Measurements from ENCODE around the gene DNAH11.
"Not testable (repeated sequence)": the region's sequence is repeated elsewhere in the genome, so short reads cannot be mapped to it uniquely, and the experiment has no call there.

DNAH11 gene

DNA sequence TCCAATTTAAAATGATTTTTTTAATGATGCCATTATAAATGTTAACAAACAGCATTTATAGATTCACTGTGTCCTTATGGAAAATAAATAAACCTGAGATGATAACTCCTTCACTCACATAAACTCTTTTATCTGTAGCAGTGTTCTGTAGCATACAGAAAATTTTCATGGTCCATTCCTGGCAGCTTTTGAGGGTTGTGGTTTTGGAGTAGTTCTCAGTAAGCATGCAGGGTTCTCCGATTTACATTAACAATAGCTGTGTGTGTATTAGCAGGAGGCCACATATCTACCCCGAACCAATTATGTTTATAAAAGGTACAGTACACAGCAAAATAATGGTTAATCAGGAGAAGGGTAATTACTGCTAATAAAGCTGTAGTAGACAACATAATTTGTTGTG lies 240.2 kb downstream of the DNAH11 start:
- no peak for DNase-seq

DNA sequence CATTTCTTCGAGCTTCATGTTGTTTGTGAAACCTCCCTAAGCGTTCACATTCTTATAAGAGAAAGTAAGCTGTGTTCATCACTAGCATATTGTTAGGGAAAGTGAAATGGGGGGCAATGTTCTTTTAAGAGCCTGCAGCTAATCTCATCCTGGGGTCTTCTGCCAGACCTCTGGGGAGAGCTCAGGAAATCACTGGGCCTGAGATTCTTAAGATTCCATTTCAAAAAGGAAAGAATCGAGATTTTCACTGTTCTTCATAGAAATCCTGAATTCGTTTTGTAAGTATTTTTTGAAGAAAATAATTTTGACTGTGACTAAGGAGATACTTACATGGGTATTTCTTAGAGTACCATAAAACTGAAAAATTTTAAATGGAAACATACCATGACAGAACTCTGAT lies 242.2 kb downstream of the DNAH11 start:
- no peak for DNase-seq

- DNase-seq = no peak
These were observed 263.0 kb downstream of the DNAH11 start for GRCh38 chr7:21805791-21806190.

- DNase-seq = no peak
These were observed 263.5 kb downstream of the DNAH11 start for GRCh38 chr7:21806388-21806787.

DNA sequence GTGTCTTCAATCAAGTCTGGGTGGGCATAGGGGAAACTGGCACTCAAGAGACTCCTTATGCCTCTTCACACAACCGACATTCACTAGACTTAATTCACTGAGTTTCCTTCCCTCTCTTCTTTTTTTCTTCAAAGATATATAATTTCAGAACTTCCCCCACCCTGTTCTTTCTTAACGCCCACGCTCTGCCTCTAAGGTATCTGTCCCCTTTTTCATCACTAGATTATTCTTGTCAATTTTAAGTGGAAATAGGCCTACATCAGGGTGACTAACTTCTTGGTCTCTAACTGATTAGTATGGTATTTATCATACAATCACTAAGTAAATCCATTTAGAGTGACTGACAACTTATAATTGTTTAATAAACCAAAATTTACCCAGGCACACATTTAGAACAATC lies 276.2 kb downstream of the DNAH11 start:
- no peak for DNase-seq

DNA sequence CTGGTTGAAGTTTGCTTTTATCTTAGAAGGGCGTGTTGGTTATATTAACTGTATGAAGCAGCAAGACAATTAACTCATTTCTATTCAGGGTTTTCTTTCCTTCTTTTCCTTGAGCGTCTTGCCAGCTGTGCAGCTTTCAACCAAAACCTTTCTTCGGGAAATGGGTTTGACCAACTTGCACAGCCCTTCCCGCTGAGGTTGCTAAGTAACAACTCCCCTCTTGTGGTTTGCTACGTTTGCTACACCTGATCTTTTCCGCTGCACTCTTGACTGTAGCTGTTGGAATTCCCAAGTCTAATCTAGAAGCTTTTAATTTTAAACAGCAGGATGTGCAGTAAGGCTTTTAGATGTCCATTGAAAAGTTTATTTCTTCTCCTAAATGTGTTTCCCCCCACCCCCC lies 286.0 kb downstream of the DNAH11 start:
- DNase-seq = no peak

- DNase-seq = no peak
These were observed 286.9 kb downstream of the DNAH11 start for GRCh38 chr7:21829731-21830130.

DNA sequence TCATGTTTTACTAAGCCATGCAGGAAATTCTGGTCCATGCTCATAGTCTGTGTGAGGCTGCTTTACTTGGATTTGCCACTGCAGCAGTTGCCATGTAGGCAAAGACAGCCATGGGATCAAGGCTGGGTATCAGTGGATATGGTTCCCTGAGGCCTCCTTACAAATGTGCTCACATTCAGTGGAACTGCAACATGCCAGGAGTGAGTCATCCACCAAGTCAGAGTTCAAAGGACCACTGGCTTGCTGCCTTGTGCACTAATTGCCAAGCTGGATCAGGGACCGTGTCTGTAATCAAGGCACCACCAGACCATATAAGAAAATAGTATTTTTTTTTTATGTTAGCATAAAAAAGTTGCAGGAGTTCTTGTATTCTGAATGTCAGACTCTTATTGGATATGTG lies 301.9 kb downstream of the DNAH11 start:
- no peak for DNase-seq

- DNase-seq = no peak
These were observed 307.9 kb downstream of the DNAH11 start for GRCh38 chr7:21850531-21851285.

- DNase-seq = no peak
These were observed 308.7 kb downstream of the DNAH11 start for GRCh38 chr7:21851559-21851967.

DNA sequence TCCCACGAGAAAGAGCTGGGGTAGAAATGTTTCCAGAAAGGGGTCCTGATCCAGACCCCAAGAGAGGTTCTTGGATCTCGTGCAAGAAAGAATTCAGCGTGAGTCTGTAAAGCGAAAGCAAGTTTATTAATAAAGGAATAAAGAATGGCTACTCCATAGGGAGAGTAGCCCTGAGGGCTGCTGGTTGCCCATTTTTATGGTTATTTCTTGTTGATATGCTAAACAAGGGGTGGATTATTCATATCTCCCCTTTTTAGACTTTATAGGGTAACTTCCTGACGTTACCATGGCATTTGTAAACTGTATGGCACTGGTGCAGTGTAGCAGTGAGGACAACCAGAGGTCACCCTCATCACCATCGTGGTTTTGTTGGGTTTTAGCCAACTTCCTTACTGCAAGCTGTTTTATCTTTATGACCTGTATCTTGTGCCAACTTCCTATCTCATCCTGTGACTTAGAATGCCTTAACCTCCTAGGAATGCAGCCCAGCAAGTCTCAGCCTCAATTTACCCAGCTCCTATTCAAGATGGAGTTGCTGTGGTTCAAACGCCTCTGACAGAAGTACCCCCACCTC lies 322.9 kb downstream of the DNAH11 start:
- not testable (repeated sequence) for DNase-seq

GRCh38 chr7:21866731-21867130 lies 323.9 kb downstream of the DNAH11 start:
- DNase-seq = no peak

GRCh38 chr7:21867226-21867625 lies 324.4 kb downstream of the DNAH11 start:
- DNase-seq = no peak

DNA sequence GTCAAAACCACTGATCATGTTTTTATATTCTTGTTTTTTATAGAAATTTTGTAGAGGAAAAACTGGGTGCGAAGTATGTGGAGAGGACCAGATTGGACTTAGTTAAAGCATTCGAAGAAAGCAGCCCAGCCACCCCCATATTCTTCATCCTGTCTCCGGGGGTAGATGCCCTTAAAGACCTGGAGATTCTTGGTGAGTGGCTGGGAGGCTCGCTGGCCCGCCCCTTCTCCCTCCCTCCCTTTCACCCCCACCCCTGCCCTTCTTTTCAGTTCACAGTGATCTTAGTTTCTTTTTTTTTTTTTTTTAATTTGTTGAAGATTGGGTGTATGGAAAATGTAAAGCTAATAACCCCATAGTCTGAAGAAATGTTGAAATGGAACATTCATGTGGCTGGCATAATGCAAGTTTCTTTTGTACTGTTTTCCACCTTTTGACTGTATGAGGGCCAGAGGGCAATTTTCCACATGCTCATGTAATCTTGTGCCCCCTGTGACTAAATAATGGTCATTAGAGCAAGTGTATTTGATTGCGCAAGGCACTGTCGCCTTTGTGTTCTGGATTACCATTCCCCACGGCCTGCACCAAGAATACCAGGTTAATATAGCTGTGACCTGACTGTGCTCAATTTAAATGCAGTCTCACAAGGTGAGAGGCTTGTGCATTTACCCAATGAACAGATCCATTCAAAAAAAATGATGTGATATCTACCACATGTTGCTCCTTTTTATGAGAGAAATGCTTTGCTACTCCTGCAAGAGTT lies 325.2 kb downstream of the DNAH11 start:
- DNase-seq = no peak

DNA sequence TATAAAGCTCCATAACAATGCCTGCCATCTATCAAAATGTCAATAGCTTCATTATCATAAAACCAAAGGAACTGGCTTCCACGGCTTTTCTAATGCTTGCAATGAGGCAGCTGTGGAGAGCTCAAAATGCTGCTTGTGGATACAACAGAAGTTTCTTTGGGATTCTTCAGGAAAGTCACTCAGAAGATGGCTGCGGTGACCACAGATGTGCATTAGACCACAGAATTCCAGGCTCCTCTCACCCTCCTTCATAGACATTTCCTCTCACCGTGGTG lies 325.7 kb downstream of the DNAH11 start:
- no peak for DNase-seq

DNA sequence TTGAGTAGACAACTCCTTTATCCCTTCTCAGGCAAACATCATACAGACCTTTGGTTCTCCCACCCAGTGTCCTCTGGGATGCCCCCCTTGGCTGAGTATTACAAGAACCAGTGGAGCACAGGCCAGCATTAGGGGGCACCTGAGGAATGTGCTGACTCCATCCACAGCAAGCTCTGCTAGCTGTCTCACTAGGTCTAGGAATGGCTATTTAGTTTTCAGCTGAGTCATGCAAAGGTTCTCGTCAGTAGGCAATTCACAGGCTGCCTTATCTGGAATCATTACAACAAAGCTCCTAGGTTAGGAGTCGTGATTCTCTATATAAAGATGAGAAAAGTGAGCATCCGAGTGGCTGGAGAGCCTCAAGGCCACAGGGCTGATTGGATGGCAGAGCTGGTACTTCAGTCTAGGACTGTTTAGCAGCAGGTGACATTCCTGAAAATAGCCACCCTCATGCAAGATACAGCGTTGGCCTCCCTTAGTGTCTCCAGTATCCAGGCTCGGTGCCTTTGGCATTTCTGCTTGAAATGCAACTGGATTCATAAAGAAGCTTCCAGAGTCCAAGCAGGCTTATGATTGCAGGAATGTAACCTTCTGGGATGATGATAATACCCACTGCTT lies 327.1 kb downstream of the DNAH11 start:
- DNase-seq = no peak

DNA sequence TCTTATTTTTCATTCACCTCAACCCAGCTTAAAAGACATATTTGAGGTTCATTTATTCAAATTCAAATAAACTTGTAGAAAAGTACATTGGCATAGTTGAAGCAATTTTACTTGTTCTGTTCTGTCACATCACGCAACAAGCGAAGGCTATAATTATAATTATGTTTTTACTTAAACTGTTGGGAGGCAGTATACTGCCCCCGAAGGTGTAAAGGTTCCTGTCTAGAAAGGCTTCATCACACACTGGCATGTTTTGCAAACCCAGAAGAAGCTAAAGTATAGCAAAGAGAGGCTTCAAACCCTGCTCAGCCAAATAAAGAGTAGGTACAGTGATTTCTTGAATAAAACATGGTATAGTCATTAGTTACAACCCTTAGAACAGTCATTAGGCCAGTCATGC lies 340.2 kb downstream of the DNAH11 start:
- DNase-seq = no peak

- not testable (repeated sequence) for DNase-seq
These were observed 340.7 kb downstream of the DNAH11 start for GRCh38 chr7:21883501-21883900.

GRCh38 chr7:21884496-21884895 lies 341.7 kb downstream of the DNAH11 start:
- no peak for DNase-seq

DNA sequence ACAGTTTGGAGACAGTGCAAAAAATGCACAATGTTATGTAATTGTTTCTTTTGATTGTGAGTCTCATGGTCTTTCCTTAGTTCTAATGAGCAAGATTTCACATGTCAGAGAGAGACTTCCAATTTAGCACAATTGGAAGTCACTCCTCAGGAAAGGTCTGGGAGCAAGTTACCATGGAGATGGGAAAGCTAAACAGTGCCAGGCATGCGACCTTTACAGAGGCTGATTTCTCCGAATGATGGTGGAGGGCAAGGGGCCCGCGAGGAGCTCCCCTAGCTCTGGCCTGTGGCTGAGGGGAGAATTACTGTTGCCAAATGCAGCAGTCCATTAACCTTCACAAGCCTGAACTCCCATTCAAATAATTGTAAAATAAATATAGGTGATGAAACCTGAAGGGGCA lies 343.6 kb downstream of the DNAH11 start:
- no peak for DNase-seq

DNA sequence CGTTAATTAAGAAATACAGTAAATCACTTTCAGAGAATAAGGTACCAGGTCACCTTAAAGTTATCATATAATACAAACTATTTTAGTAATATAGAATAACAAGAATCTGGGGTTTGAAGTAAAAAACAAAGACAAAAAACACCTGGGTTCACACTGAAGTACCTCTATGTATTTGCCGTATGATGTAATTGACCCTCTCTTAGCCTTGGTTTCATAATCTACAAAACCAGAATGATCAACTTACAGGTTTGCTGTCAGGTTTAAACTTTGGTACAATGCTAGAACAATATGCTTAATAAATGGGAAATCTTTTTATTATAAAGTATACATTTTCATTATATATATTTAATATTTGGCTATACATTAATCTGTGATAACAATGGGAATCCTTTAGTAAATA lies 344.5 kb downstream of the DNAH11 start:
- no peak for DNase-seq

GRCh38 chr7:21887779-21888178 lies 344.9 kb downstream of the DNAH11 start:
- DNase-seq = no peak

DNA sequence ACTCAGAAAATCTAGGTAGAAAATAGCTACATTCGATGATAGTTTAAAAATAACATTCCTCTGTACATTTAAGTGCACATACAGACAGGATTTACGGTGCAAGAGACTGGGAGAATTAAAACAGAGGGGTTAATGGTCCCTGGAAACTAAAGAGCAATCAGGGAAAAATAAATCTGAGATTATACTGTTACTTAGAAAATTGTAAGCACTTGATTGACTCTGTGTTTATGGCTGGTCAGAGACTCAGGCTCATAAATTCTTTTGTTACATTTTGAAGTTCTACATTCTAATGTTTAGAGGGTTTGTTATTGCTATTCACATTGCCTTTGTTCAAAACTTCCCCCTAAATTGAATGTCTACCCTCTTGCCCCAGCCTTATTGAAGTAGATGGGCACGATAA lies 348.5 kb downstream of the DNAH11 start:
- DNase-seq = no peak

GRCh38 chr7:21893401-21893800 lies 350.6 kb downstream of the DNAH11 start:
- no peak for DNase-seq
